Gastroesophageal sphincter (tissue), 3 donors: ENCODE results near the gene CDH13.

Source experiments
- POLR2A ChIP-seq, 2 donors: fragments of 450-650 bp; IDR thresholded peaks; one replicate each; pipeline ENCODE4 v1.6.1; 2017; ENCODE audit warnings: antibody characterized with exemption in 2 of 2, mild to moderate bottlenecking in 2 of 2, moderate library complexity in 1 of 2
- POLR2AphosphoS5 ChIP-seq: sonication (generic); formaldehyde crosslinking; IDR thresholded peaks from one replicate; pipeline ENCODE4 v1.6.1; 2017; ENCODE audit warnings: antibody characterized with exemption
- TF ChIP-seq, protein P1 (sequence below), 4 experiments: fragments of 200-600 bp in 2 of 4; fragments of 450-650 bp in 2 of 4; sonication (generic) in 1 of 4; IDR thresholded peaks; one replicate each; pipeline ENCODE4 v1.5.1; 2017 to 2019; ENCODE audit warnings: antibody characterized with exemption in 4 of 4, mild to moderate bottlenecking in 2 of 4, moderate library complexity in 2 of 4

- no peak for TF ChIP-seq POLR2AphosphoS5
- TF ChIP-seq, protein P1, sequence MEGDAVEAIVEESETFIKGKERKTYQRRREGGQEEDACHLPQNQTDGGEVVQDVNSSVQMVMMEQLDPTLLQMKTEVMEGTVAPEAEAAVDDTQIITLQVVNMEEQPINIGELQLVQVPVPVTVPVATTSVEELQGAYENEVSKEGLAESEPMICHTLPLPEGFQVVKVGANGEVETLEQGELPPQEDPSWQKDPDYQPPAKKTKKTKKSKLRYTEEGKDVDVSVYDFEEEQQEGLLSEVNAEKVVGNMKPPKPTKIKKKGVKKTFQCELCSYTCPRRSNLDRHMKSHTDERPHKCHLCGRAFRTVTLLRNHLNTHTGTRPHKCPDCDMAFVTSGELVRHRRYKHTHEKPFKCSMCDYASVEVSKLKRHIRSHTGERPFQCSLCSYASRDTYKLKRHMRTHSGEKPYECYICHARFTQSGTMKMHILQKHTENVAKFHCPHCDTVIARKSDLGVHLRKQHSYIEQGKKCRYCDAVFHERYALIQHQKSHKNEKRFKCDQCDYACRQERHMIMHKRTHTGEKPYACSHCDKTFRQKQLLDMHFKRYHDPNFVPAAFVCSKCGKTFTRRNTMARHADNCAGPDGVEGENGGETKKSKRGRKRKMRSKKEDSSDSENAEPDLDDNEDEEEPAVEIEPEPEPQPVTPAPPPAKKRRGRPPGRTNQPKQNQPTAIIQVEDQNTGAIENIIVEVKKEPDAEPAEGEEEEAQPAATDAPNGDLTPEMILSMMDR (IDR thresholded peaks at IDR 0.05): no peak
- no peak for TF ChIP-seq POLR2A (IDR thresholded peaks at IDR 0.05)
Observed at GRCh38 chr16:83269048-83269447, 642.3 kb downstream of the CDH13 start.
